Prostate gland (tissue), 2 donors: Measurements from ENCODE around the gene FRYL. TPM values are rescaled to one million over a fixed set of nuclear protein-coding genes. Genes with fewer than 3 reads are reported as not detected.
"Not testable (repeated sequence)": the region's sequence is repeated elsewhere in the genome, so short reads cannot be mapped to it uniquely, and the experiment has no call there.

Experiments used
- DNase-seq: peaks from one replicate; pipeline ENCODE4 v3.0.0-alpha.2; 2019; ENCODE audit warnings: low spot score
- H3K27ac ChIP-seq, 2 donors: fragments of 200-600 bp; sonication (generic); 2 replicates each; pipeline ENCODE4 v1.5.1; 2017 to 2019
- H3K27me3 ChIP-seq: fragments of 200-600 bp; sonication (generic); replicated peaks from 2 replicates; pipeline ENCODE4 v1.5.1; 2019; ENCODE audit not compliant: insufficient read depth
- H3K36me3 ChIP-seq, 2 donors: fragments of 200-600 bp; sonication (generic); 1 replicate in 1 of 2; 2 replicates in 1 of 2; pipeline versions ENCODE4 v1.5.1 to v1.8.1; 2017 to 2019
- H3K4me1 ChIP-seq: fragments of 200-600 bp; sonication (generic); replicated peaks from 2 replicates; pipeline ENCODE4 v1.5.1; 2019
- H3K4me3 ChIP-seq, 2 donors: fragments of 200-600 bp; sonication (generic); 2 replicates each; pipeline ENCODE4 v1.5.1; 2017 to 2019
- H3K9me3 ChIP-seq: fragments of 200-600 bp; sonication (generic); 2 replicates; pipeline ENCODE4 v1.5.1; 2017
- POLR2A ChIP-seq: fragments of 450-650 bp; IDR thresholded peaks from one replicate; pipeline ENCODE4 v1.6.1; 2016; ENCODE audit warnings: antibody characterized with exemption, mild to moderate bottlenecking
- POLR2AphosphoS5 ChIP-seq: sonication (generic); formaldehyde crosslinking; IDR thresholded peaks from one replicate; pipeline ENCODE4 v1.6.1; 2017; ENCODE audit warnings: antibody characterized with exemption
- WGBS: methylation state at CpG from one replicate; pipeline ENCODE4 v1.1.5; 2018; 5-methylcytosine and 5-hydroxymethylcytosine counted together
- intact Hi-C: fragments of 100-400 bp; cut with DNase I; formaldehyde crosslinking; loops from one replicate; pipeline ENCODE4 v1.14.2; 2022
- total RNA-seq, 2 donors: library from RNA; depleted of rRNA; stranded (reverse); fragments of >200 nt; gene quantifications; one replicate each; pipeline ENCODE4 v1.1.0, GENCODE V29; 2016
- TF ChIP-seq, protein P1 (sequence below), 4 experiments: fragments of 200-600 bp in 2 of 4; fragments of 450-650 bp in 2 of 4; sonication (generic) in 2 of 4; IDR thresholded peaks; 1 replicate in 3 of 4; 2 replicates in 1 of 4; pipeline ENCODE4 v1.5.1; 2016 to 2019; ENCODE audit warnings: antibody characterized with exemption in 4 of 4, mild to moderate bottlenecking in 2 of 4, moderate library complexity in 2 of 4

Gene FRYL
- total RNA-seq, 2 donors from 2014 or later, result 40.0 to 47.6 TPM

DNA sequence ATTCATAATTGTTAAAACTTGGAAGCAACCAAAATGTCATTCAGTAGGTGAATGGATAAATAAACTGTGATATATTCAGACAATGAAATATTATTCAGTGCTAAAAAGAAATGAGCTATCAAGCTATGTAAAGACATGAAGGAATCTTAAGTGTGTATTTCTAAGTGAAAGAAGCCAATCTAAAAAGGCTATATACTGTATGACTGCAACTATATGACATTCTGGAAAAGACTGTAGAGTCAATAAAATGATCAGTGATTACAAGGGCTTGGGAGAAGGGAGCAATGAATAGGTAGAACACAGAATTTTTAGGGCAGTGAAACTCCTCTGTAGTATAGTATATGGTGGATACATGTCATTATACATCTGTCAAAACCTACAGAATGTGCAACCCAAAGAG lies 139.9 kb downstream of the FRYL start:
- H3K27me3 ChIP-seq, result no peaks in the 10 kb centered on the region
- H3K4me1 ChIP-seq, result no peaks in the 10 kb centered on the region
- H3K27ac ChIP-seq, result no peak overlapping the region
- DNase-seq, result no peak
- intact Hi-C loops, result no loop called here
- TF ChIP-seq POLR2A (no peak), POLR2AphosphoS5 (no peak)
- TF ChIP-seq, protein P1, sequence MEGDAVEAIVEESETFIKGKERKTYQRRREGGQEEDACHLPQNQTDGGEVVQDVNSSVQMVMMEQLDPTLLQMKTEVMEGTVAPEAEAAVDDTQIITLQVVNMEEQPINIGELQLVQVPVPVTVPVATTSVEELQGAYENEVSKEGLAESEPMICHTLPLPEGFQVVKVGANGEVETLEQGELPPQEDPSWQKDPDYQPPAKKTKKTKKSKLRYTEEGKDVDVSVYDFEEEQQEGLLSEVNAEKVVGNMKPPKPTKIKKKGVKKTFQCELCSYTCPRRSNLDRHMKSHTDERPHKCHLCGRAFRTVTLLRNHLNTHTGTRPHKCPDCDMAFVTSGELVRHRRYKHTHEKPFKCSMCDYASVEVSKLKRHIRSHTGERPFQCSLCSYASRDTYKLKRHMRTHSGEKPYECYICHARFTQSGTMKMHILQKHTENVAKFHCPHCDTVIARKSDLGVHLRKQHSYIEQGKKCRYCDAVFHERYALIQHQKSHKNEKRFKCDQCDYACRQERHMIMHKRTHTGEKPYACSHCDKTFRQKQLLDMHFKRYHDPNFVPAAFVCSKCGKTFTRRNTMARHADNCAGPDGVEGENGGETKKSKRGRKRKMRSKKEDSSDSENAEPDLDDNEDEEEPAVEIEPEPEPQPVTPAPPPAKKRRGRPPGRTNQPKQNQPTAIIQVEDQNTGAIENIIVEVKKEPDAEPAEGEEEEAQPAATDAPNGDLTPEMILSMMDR (IDR thresholded peaks at IDR 0.05), result no peak
- H3K9me3 ChIP-seq, result no peaks in the 10 kb centered on the region
- no peak overlapping the region for H3K4me3 ChIP-seq
- H3K36me3 ChIP-seq, result no peaks in the 10 kb centered on the region

DNA sequence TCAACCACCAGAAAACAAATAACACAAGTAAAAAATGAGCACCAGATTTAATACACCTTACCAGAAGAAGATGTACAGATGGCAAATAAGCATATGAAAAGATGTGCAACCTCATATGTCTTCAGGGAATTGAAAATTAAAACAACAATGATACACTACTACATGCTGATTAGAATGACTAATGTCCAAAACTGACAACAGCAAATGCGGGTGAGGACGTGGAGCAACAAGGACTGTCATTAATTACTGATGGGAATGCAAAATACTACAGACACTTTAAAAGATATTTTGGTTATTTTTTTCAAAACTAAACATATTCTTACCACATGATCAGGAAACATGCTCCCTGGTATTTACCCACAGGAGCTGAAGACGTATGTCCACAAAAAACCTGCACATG lies 140.3 kb downstream of the FRYL start:
- no peak for DNase-seq
- WGBS, result 83% methylated on average over 3 of the region's 3 CpGs
- no peaks in the 10 kb centered on the region for H3K36me3 ChIP-seq
- H3K9me3 ChIP-seq, result no peaks in the 10 kb centered on the region
- H3K27ac ChIP-seq, result no peak overlapping the region
- intact Hi-C loops, result no loop called here
- TF ChIP-seq POLR2A (no peak), POLR2AphosphoS5 (no peak)
- TF ChIP-seq, protein P1 (IDR thresholded peaks at IDR 0.05), result no peak
- H3K4me1 ChIP-seq, result no peaks in the 10 kb centered on the region
- H3K27me3 ChIP-seq, result no peaks in the 10 kb centered on the region
- no peak overlapping the region for H3K4me3 ChIP-seq

DNA sequence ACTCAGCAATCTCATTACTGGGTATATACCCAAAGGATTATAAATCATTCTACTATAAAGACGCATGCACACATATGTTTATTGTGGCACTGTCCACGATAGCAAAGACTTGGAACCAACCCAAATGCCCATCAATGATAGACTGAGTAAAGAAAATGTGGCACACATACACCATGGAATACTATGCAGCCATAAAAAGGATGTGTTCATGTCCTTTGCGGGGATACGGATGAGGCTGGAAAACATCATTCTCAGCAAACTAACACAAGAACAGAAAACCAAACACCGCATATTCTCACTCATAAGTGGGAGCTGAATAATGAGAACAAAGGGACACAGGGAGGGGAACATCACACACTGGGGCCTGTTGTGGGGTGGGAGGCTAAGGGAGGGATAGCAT lies 141.5 kb downstream of the FRYL start:
- H3K36me3 ChIP-seq, H3K27ac ChIP-seq, H3K4me1 ChIP-seq, intact Hi-C loops, H3K9me3 ChIP-seq, DNase-seq, H3K4me3 ChIP-seq, H3K27me3 ChIP-seq: not testable (repeated sequence)
- WGBS, result 80% methylated on average over 5 of the region's 5 CpGs

DNA sequence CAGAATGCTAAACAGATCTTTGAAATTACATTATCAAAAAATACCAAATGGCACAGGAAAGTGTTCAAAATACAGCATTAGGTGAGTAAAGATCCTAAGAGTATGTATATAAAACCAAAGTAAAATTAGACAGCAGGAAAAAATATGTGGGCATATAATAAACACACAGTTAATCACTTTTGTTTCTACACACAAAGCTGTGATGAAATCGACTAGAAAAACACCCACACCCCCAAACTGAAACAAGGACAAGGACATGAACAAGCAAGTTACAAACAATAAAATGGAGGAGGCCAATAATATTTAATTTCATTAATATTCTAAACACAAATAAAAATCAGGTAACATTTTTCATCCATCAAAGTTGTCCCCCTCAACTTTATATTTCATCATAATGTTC lies 143.2 kb downstream of the FRYL start:
- intact Hi-C loops, result no loop called here
- H3K4me1 ChIP-seq, result no peaks in the 10 kb centered on the region
- H3K4me3 ChIP-seq, result no peak overlapping the region
- H3K27ac ChIP-seq, result no peak overlapping the region
- DNase-seq, result no peak
- WGBS, result 75% methylated on average over 1 of the region's 1 CpG
- no peaks in the 10 kb centered on the region for H3K9me3 ChIP-seq
- no peaks in the 10 kb centered on the region for H3K36me3 ChIP-seq
- TF ChIP-seq, protein P1 (IDR thresholded peaks at IDR 0.05), result no peak
- no peak for TF ChIP-seq POLR2AphosphoS5
- TF ChIP-seq POLR2A, result no peak
- no peaks in the 10 kb centered on the region for H3K27me3 ChIP-seq

DNA sequence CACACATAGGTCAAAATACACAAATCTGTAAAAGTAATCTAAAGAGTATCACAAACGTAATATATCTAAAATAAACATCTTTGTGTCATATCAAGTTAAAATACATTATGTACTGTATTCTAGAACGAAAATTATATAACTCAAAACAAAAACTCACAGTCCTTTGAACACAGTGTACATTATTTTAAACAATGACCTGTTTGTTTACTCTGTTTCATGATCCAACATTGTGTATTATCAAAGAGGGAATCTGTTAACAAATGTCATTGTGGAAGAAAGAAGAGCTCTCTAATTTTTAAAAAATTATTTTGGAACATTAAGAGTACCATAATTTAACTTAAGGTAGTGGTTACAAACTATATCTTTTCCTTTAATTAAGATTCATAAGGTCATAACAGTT lies 144.1 kb downstream of the FRYL start:
- Histone ChIP-seq H3K4me1 (no peaks in the 10 kb centered on the region), H3K4me3 (no peak overlapping the region), H3K27me3 (no peaks in the 10 kb centered on the region), H3K9me3 (no peaks in the 10 kb centered on the region), H3K36me3 (no peaks in the 10 kb centered on the region), H3K27ac (no peak overlapping the region)
- 13% methylated on average over 2 of the region's 2 CpGs for WGBS
- TF ChIP-seq POLR2AphosphoS5, result no peak
- TF ChIP-seq POLR2A, result no peak
- TF ChIP-seq, protein P1 (IDR thresholded peaks at IDR 0.05), result no peak
- DNase-seq, result no peak
- intact Hi-C loops, result no loop called here

DNA sequence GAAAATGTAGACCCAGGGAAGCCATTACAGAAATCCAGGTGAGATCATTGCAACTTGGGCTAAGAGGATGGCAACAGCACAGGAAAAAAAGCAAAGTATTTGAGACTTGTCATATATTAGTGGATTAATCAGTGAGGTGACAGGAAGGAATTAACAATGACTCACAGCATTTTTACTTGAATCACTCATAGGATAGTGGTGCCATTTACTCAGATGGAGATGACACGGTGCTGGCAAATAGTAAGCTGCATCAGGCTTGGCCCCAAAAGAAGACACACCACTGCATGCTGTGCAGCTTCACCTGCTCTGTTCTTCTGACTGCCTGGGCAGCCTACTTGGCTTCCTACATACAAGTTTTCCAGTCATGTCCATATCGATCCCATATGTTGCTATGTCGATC lies 144.8 kb downstream of the FRYL start:
- Histone ChIP-seq H3K27me3 (no peaks in the 10 kb centered on the region), H3K9me3 (no peaks in the 10 kb centered on the region), H3K36me3 (no peaks in the 10 kb centered on the region), H3K4me3 (no peak overlapping the region), H3K4me1 (no peaks in the 10 kb centered on the region), H3K27ac (no peak overlapping the region)
- intact Hi-C loops, result no loop called here
- TF ChIP-seq POLR2A (no peak), POLR2AphosphoS5 (no peak)
- no peak for DNase-seq
- WGBS, result 88% methylated on average over 3 of the region's 3 CpGs
